Measurements from ENCODE around the gene PCDHGA12.
A peak's percentile ranks its signal among the peaks of the same experiment; 100 is the strongest.
"Not testable (repeated sequence)": the region's sequence is repeated elsewhere in the genome, so short reads cannot be mapped to it uniquely, and the experiment has no call there.

PCDHGA12 gene

GRCh38 chr5:141430332-141431113 lies at the start of gene PCDHGA12:
Gene PCDHGA12 (plus strand): TSS chr5:141430507. CDS start chr5:141430760, 253 bp downstream.
- peak; percentile 37 for DNase-seq

- DNase-seq, result no peak
Measured at GRCh38 chr5:141382469-141383294, 47.6 kb upstream of the PCDHGA12 start, which contains the start of gene PCDHGA7. Gene PCDHGA7 (plus strand): TSS chr5:141382742. CDS start chr5:141382900, 158 bp downstream.

GRCh38 chr5:141383345-141383744 lies 47.0 kb upstream of the PCDHGA12 start:
- DNase-seq, result no peak

- no peak for DNase-seq
Measured at GRCh38 chr5:141384471-141385267, 45.6 kb upstream of the PCDHGA12 start.

- DNase-seq, result peak; percentile 26
Measured at GRCh38 chr5:141387557-141388311, 42.6 kb upstream of the PCDHGA12 start, which contains the start of gene PCDHGB4. Gene PCDHGB4 (plus strand): TSS chr5:141387698. CDS start chr5:141387885, 187 bp downstream.

GRCh38 chr5:141388661-141389060 lies 41.6 kb upstream of the PCDHGA12 start:
- no peak for DNase-seq

- no peak for DNase-seq
Measured at GRCh38 chr5:141389153-141390042, 40.9 kb upstream of the PCDHGA12 start.

GRCh38 chr5:141392429-141393198 lies 37.7 kb upstream of the PCDHGA12 start, which contains the start of gene PCDHGA8:
Gene PCDHGA8 (plus strand): TSS chr5:141392633. CDS start chr5:141392814, 181 bp downstream.
- DNase-seq, result no peak

GRCh38 chr5:141393267-141393666 lies 37.0 kb upstream of the PCDHGA12 start:
- no peak for DNase-seq

GRCh38 chr5:141394401-141395187 lies 35.7 kb upstream of the PCDHGA12 start:
- not testable (repeated sequence) for DNase-seq

- peak; percentile 48 for DNase-seq
Measured at GRCh38 chr5:141397756-141398551, 32.4 kb upstream of the PCDHGA12 start, which contains the start of gene PCDHGB5. Gene PCDHGB5 (plus strand): TSS chr5:141397947. CDS start chr5:141398128, 181 bp downstream.

GRCh38 chr5:141398608-141399007 lies 31.7 kb upstream of the PCDHGA12 start:
- DNase-seq, result no peak

- DNase-seq, result no peak
Measured at GRCh38 chr5:141399555-141400258, 30.6 kb upstream of the PCDHGA12 start.

- no peak for DNase-seq
Measured at GRCh38 chr5:141402553-141403243, 27.6 kb upstream of the PCDHGA12 start, which contains the start of gene PCDHGA9. Gene PCDHGA9 (plus strand): TSS chr5:141402778. CDS start chr5:141402953, 175 bp downstream.

- DNase-seq, result no peak
Measured at GRCh38 chr5:141403387-141403786, 26.9 kb upstream of the PCDHGA12 start.

GRCh38 chr5:141407790-141408505 lies 22.4 kb upstream of the PCDHGA12 start, which contains the start of gene PCDHGB6:
Gene PCDHGB6 (plus strand): TSS chr5:141408021. CDS start chr5:141408203, 182 bp downstream.
- peak; percentile 31 for DNase-seq
